Measurements from ENCODE around the gene SLC22A8. TPM values are rescaled to one million over a fixed set of nuclear protein-coding genes. Genes with fewer than 3 reads are reported as not detected.

SLC22A8 gene
- total and polyA plus RNA-seq, 2 of the 13 experiments (the other 11 are each of a cell fraction or from before 2014, with no cell fraction given) = 0.04 to 0.05 TPM

GRCh38 chr11:62984451-62984991 is 31.1 kb downstream of the SLC22A8 start, which contains the start of gene SLC22A6:
SLC22A6 (minus strand) TSS chr11:62984967; CDS start chr11:62984690, 277 bp downstream.
- Histone ChIP-seq H3K79me2 (ENCODE audit: insufficient read depth, low read length) (no peaks in the 10 kb centered on the region), H3K4me3 (replicated peaks in 1 of 3; ENCODE audit: insufficient read depth in 1 of 3, low read depth in 2 of 3, low read length in 3 of 3) (no peak within 1 kb of the TSS), H4K20me1 (ENCODE audit: insufficient read depth, low read length) (no peaks in the 10 kb centered on the region), H3K9ac (ENCODE audit: insufficient read depth, low read depth, low read length) (no peak within 1 kb of the TSS), H3K4me1 (ENCODE audit: insufficient read depth, low read length) (no peaks in the 10 kb centered on the region), H3K4me2 (ENCODE audit: low read depth, low read length) (0 out of 2 replicates have a peak within 1 kb of the TSS, but pooled peaks have one; percentile 10), H3K27me3 (ENCODE audit: control insufficient read depth in 1 of 2, insufficient read depth in 2 of 2, low read length in 2 of 2) (peaks cover 0 to 11% of the 10 kb centered on the region in 2 experiments; a peak in 3 of 5 replicates), H3K36me3 (replicated peaks in 1 of 2; ENCODE audit: control insufficient read depth in 1 of 2, insufficient read depth in 2 of 2, low read length in 2 of 2) (no peaks in the 10 kb centered on the region), H3K27ac (ENCODE audit: extremely low read length, insufficient read depth, low read length) (no peak within 1 kb of the TSS), H3K9me3 (ENCODE audit: low read length) (no peaks in the 10 kb centered on the region), H2AFZ (ENCODE audit: low read length) (no peak within 1 kb of the TSS)
- DNase-seq (ENCODE audit: low spot score) (no peak), FAIRE-seq (no peak), ATAC-seq (no peak)
- intact Hi-C loops (cut with micrococcal nuclease; ENCODE audit: unreplicated experiment) (no loop called here), in situ Hi-C loops (cut with HindIII; ENCODE audit: extremely low pct_ligation_motif_present, low pct_unique_long_range_greater_than_20kb) (no loop called here)
- TF ChIP-seq, protein P1, sequence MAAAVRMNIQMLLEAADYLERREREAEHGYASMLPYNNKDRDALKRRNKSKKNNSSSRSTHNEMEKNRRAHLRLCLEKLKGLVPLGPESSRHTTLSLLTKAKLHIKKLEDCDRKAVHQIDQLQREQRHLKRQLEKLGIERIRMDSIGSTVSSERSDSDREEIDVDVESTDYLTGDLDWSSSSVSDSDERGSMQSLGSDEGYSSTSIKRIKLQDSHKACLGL (CRISPR knock-in tag; IDR thresholded peaks at IDR 0.05) = no peak
- TF ChIP-seq SMAD1 (CRISPR knock-in tag; IDR thresholded peaks at IDR 0.05; ENCODE audit: borderline replicate concordance, low read depth) (no peak), HHEX (CRISPR knock-in tag; IDR thresholded peaks at IDR 0.05) (no peak), ZNF878 (CRISPR knock-in tag; IDR thresholded peaks at IDR 0.05) (no peak), LBX2 (CRISPR knock-in tag; IDR thresholded peaks at IDR 0.05; ENCODE audit: borderline replicate concordance) (no peak), ZNF883 (CRISPR knock-in tag; IDR thresholded peaks at IDR 0.05; ENCODE audit: not compliant biosample characterization) (no peak), KLF13 (CRISPR knock-in tag; IDR thresholded peaks at IDR 0.05) (no peak), ZNF567 (CRISPR knock-in tag; IDR thresholded peaks at IDR 0.05; ENCODE audit: borderline replicate concordance) (no peak), PLRG1 (conservative IDR thresholded peaks at IDR 0.05) (no peak), ZNF773 (CRISPR knock-in tag; IDR thresholded peaks at IDR 0.05; ENCODE audit: borderline replicate concordance) (no peak), ZNF180 (CRISPR knock-in tag; IDR thresholded peaks at IDR 0.05; ENCODE audit: borderline replicate concordance, low read depth) (no peak), SRY (CRISPR knock-in tag; IDR thresholded peaks at IDR 0.05) (no peak), ZNF205 (CRISPR knock-in tag; IDR thresholded peaks at IDR 0.05) (no peak), RELA (CRISPR knock-in tag; IDR thresholded peaks at IDR 0.05) (no peak), ZNF232 (CRISPR knock-in tag; IDR thresholded peaks at IDR 0.05; ENCODE audit: borderline replicate concordance) (no peak), ZNF816 (CRISPR knock-in tag; IDR thresholded peaks at IDR 0.05; ENCODE audit: borderline replicate concordance) (no peak), YY1 (IDR thresholded peaks at IDR 0.05; ENCODE audit: insufficient read depth, insufficient replicate concordance, low read depth, low read length) (no peak), ZBTB8A (CRISPR knock-in tag; IDR thresholded peaks at IDR 0.05; ENCODE audit: borderline replicate concordance, low read depth) (no peak)
- TF ChIP-seq, protein P2, sequence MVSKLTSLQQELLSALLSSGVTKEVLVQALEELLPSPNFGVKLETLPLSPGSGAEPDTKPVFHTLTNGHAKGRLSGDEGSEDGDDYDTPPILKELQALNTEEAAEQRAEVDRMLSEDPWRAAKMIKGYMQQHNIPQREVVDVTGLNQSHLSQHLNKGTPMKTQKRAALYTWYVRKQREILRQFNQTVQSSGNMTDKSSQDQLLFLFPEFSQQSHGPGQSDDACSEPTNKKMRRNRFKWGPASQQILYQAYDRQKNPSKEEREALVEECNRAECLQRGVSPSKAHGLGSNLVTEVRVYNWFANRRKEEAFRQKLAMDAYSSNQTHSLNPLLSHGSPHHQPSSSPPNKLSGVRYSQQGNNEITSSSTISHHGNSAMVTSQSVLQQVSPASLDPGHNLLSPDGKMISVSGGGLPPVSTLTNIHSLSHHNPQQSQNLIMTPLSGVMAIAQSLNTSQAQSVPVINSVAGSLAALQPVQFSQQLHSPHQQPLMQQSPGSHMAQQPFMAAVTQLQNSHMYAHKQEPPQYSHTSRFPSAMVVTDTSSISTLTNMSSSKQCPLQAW (CRISPR knock-in tag; IDR thresholded peaks at IDR 0.05) = no peak
- ChIA-PET CTCF (ENCODE audit: low intra/inter-chr PET ratio, low total read pairs) (no interaction called here), POLR2A (interaction anchor here (0.6 kb wide), 1 partner anchor 33 kb away, joined by 3 read pairs; no protein-coding TSS in a partner anchor)
- 50% methylated on average over 9 of the region's 14 CpGs for WGBS (ENCODE audit: low lambda C conversion rate)
- BruUV-seq (replicated peaks) = no TSS peak

Measured in HepG2 (cell line).